Peyer's patch (tissue), 4 donors: Measurements from ENCODE around the gene EOMES. TPM values are rescaled to one million over a fixed set of nuclear protein-coding genes. Genes with fewer than 3 reads are reported as not detected.

Experiments used
- DNase-seq, 3 donors: peaks; one replicate each; pipeline ENCODE4 v3.0.0-alpha.2; 2017 to 2019
- H3K27ac ChIP-seq, 4 donors: fragments of 200-600 bp; sonication (generic); one replicate each; pipeline ENCODE4 v1.5.1; 2016 to 2019
- H3K27me3 ChIP-seq, 2 donors: fragments of 200-600 bp; sonication (generic); one replicate each; pipeline ENCODE4 v1.5.1; 2019
- H3K36me3 ChIP-seq, 3 donors: fragments of 200-600 bp; sonication (generic); one replicate each; pipeline ENCODE4 v1.5.1; 2016 to 2019
- H3K4me1 ChIP-seq, 4 donors: fragments of 200-600 bp; sonication (generic); one replicate each; pipeline ENCODE4 v1.5.1; 2016 to 2019
- H3K4me3 ChIP-seq, 4 donors: fragments of 200-600 bp; sonication (generic); 1 replicate in 3 of 4; 2 replicates in 1 of 4; pipeline ENCODE4 v1.5.1; 2016 to 2019; ENCODE audit warnings: mild to moderate bottlenecking in 1 of 4
- H3K9me3 ChIP-seq, 4 donors: fragments of 200-600 bp; sonication (generic); one replicate each; pipeline ENCODE4 v1.5.1; 2016 to 2019; ENCODE audit warnings: mild to moderate bottlenecking in 1 of 4
- CTCF ChIP-seq, 6 experiments: fragments of 450-650 bp in 4 of 6; fragments of 200-600 bp in 2 of 6; sonication (generic) in 1 of 6; IDR thresholded peaks; one replicate each; pipeline ENCODE4 v1.5.1; 2017 to 2019; ENCODE audit warnings: antibody characterized with exemption in 6 of 6, mild to moderate bottlenecking in 3 of 6, moderate library complexity in 1 of 6
- POLR2A ChIP-seq, 2 donors: fragments of 450-650 bp; IDR thresholded peaks; one replicate each; pipeline ENCODE4 v1.5.1; 2017; ENCODE audit warnings: antibody characterized with exemption in 2 of 2, mild to moderate bottlenecking in 2 of 2, moderate library complexity in 2 of 2
- total RNA-seq, 4 donors: library from RNA; depleted of rRNA; stranded (reverse); fragments of >200 nt; gene quantifications; one replicate each; pipeline ENCODE4 v1.1.0, GENCODE V29; 2016

The EOMES gene
- total RNA-seq, 4 donors from 2014 or later = 0.70 TPM; not detected in 3

- no peak for DNase-seq
- no peak for TF ChIP-seq POLR2A (IDR thresholded peaks at IDR 0.05)
- no peak for TF ChIP-seq CTCF (IDR thresholded peaks at IDR 0.05)
- no peaks in the 10 kb centered on the region for H3K36me3 ChIP-seq
- no peak overlapping the region for H3K4me3 ChIP-seq
- no peak overlapping the region for H3K27ac ChIP-seq
- H3K9me3 ChIP-seq = no peaks in the 10 kb centered on the region
- H3K4me1 ChIP-seq = peaks cover 7 to 49% (median 9%) of the 10 kb centered on the region in 4 donors
- H3K27me3 ChIP-seq = peaks cover 0 to 27% of the 10 kb centered on the region in 2 donors
Observed at GRCh38 chr3:27718459-27718858, 3.7 kb downstream of the EOMES start.

- TF ChIP-seq CTCF (IDR thresholded peaks at IDR 0.05) = no peak
- no peak for TF ChIP-seq POLR2A (IDR thresholded peaks at IDR 0.05)
- peaks cover 0 to 25% of the 10 kb centered on the region in 2 donors for H3K27me3 ChIP-seq
- DNase-seq = no peak
- H3K9me3 ChIP-seq = no peaks in the 10 kb centered on the region
- H3K4me1 ChIP-seq = peaks cover 7 to 40% (median 9%) of the 10 kb centered on the region in 4 donors
- H3K27ac ChIP-seq = no peak overlapping the region
- H3K36me3 ChIP-seq = no peaks in the 10 kb centered on the region
- no peak overlapping the region for H3K4me3 ChIP-seq
Observed at GRCh38 chr3:27717200-27717852, 4.8 kb downstream of the EOMES start.

- no peak for TF ChIP-seq CTCF (IDR thresholded peaks at IDR 0.05)
- no peak for TF ChIP-seq POLR2A (IDR thresholded peaks at IDR 0.05)
- Histone ChIP-seq H3K36me3 (no peaks in the 10 kb centered on the region), H3K4me1 (peaks cover 2 to 30% (median 6%) of the 10 kb centered on the region in 4 donors), H3K9me3 (no peaks in the 10 kb centered on the region), H3K27ac (no peak overlapping the region), H3K4me3 (no peak overlapping the region), H3K27me3 (peaks cover 0 to 14% of the 10 kb centered on the region in 2 donors)
- DNase-seq = no peak
Observed at GRCh38 chr3:27716309-27716708, 5.8 kb downstream of the EOMES start.

GRCh38 chr3:27715863-27716262 is 6.3 kb downstream of the EOMES start:
- H3K4me3 ChIP-seq = no peak overlapping the region
- TF ChIP-seq CTCF (IDR thresholded peaks at IDR 0.05) (no peak), POLR2A (IDR thresholded peaks at IDR 0.05) (no peak)
- no peaks in the 10 kb centered on the region for H3K9me3 ChIP-seq
- no peak overlapping the region for H3K27ac ChIP-seq
- peaks cover 0 to 26% (median 4%) of the 10 kb centered on the region in 4 donors for H3K4me1 ChIP-seq
- peaks cover 0 to 11% of the 10 kb centered on the region in 2 donors for H3K27me3 ChIP-seq
- H3K36me3 ChIP-seq = no peaks in the 10 kb centered on the region
- no peak for DNase-seq

- peaks cover 0 to 11% of the 10 kb centered on the region in 2 donors for H3K27me3 ChIP-seq
- H3K27ac ChIP-seq = peak overlapping the region in 1 of 4 donors; percentile 15
- no peaks in the 10 kb centered on the region for H3K9me3 ChIP-seq
- TF ChIP-seq CTCF (IDR thresholded peaks at IDR 0.05) (no peak), POLR2A (IDR thresholded peaks at IDR 0.05) (no peak)
- H3K4me1 ChIP-seq = peaks cover 0 to 23% (median 4%) of the 10 kb centered on the region in 4 donors
- H3K4me3 ChIP-seq = peak overlapping the region in 3 of 4 donors; percentile 7 to 28 (median 23)
- no peaks in the 10 kb centered on the region for H3K36me3 ChIP-seq
- DNase-seq = no peak
Observed at GRCh38 chr3:27715454-27715806, 6.7 kb downstream of the EOMES start.
